Measurements from ENCODE around the gene GMPS. TPM values are rescaled to one million over a fixed set of nuclear protein-coding genes. Genes with fewer than 3 reads are reported as not detected.

GMPS gene
- total RNA-seq, 1 experiment from 2014 or later, result 185 TPM

- no peak for DNase-seq (ENCODE audit: low spot score)
- BruUV-seq (replicated peaks), result no TSS peak
- intact Hi-C loops (cut with micrococcal nuclease; ENCODE audit: unreplicated experiment), result no loop called here
- POLR2A ChIA-PET (ENCODE audit: low non-redundant PET), result no interaction called here
- CTCF ChIA-PET, result no interaction called here
- TF ChIP-seq, protein P1, sequence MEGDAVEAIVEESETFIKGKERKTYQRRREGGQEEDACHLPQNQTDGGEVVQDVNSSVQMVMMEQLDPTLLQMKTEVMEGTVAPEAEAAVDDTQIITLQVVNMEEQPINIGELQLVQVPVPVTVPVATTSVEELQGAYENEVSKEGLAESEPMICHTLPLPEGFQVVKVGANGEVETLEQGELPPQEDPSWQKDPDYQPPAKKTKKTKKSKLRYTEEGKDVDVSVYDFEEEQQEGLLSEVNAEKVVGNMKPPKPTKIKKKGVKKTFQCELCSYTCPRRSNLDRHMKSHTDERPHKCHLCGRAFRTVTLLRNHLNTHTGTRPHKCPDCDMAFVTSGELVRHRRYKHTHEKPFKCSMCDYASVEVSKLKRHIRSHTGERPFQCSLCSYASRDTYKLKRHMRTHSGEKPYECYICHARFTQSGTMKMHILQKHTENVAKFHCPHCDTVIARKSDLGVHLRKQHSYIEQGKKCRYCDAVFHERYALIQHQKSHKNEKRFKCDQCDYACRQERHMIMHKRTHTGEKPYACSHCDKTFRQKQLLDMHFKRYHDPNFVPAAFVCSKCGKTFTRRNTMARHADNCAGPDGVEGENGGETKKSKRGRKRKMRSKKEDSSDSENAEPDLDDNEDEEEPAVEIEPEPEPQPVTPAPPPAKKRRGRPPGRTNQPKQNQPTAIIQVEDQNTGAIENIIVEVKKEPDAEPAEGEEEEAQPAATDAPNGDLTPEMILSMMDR (conservative IDR thresholded peaks at IDR 0.05; ENCODE audit: low read depth, low read length), result no peak
- Histone ChIP-seq H3K27me3 (replicated peaks; ENCODE audit: insufficient read depth, low read depth, low read length, poor library complexity) (no peaks in the 10 kb centered on the region), H3K9me3 (ENCODE audit: low read depth, low read length, poor library complexity, severe bottlenecking) (no peaks in the 10 kb centered on the region), H3K27ac (ENCODE audit: low read depth, low read length, poor library complexity, severe bottlenecking) (no peak overlapping the region), H3K4me1 (ENCODE audit: insufficient read depth, low read length, poor library complexity, severe bottlenecking) (peaks cover 3% of the 10 kb centered on the region), H3K36me3 (ENCODE audit: insufficient read depth, low read length, poor library complexity, severe bottlenecking) (no peaks in the 10 kb centered on the region), H3K4me3 (ENCODE audit: low read depth, low read length, poor library complexity, severe bottlenecking) (no peak overlapping the region)
These were observed 75.7 kb downstream of the GMPS start for GRCh38 chr3:155946178-155946577.

- TF ChIP-seq, protein P1 (conservative IDR thresholded peaks at IDR 0.05; ENCODE audit: low read depth, low read length), result no peak
- TF ChIP-seq EZH2 (IDR thresholded peaks at IDR 0.05; ENCODE audit: borderline replicate concordance, low read depth, low read length, poor library complexity, severe bottlenecking), result no peak
- BruUV-seq (replicated peaks), result no TSS peak
- POLR2A ChIA-PET (ENCODE audit: low non-redundant PET), result no interaction called here
These were observed 78.0 kb downstream of the GMPS start for GRCh38 chr3:155948476-155948875.

GRCh38 chr3:155949453-155950217 is 79.2 kb downstream of the GMPS start:
- BruUV-seq (replicated peaks), result no TSS peak
- no peak overlapping the region for H3K27ac ChIP-seq (ENCODE audit: low read depth, low read length, poor library complexity, severe bottlenecking)
- no peaks in the 10 kb centered on the region for H3K36me3 ChIP-seq (ENCODE audit: insufficient read depth, low read length, poor library complexity, severe bottlenecking)
- CTCF ChIA-PET, result no interaction called here
- no peak for TF ChIP-seq EZH2 (IDR thresholded peaks at IDR 0.05; ENCODE audit: borderline replicate concordance, low read depth, low read length, poor library complexity, severe bottlenecking)
- TF ChIP-seq, protein P1 (conservative IDR thresholded peaks at IDR 0.05; ENCODE audit: low read depth, low read length), result no peak
- no peaks in the 10 kb centered on the region for H3K27me3 ChIP-seq (replicated peaks; ENCODE audit: insufficient read depth, low read depth, low read length, poor library complexity)
- intact Hi-C loops (cut with micrococcal nuclease; ENCODE audit: unreplicated experiment), result no loop called here
- no peak for DNase-seq (ENCODE audit: low spot score)
- no peaks in the 10 kb centered on the region for H3K4me1 ChIP-seq (ENCODE audit: insufficient read depth, low read length, poor library complexity, severe bottlenecking)
- H3K4me3 ChIP-seq (ENCODE audit: low read depth, low read length, poor library complexity, severe bottlenecking), result no peak overlapping the region
- POLR2A ChIA-PET (ENCODE audit: low non-redundant PET), result interaction anchor here (0.7 kb wide), 1 partner anchor 144 kb away, joined by 16 read pairs; the partner anchor contains the start of gene C3orf33
- H3K9me3 ChIP-seq (ENCODE audit: low read depth, low read length, poor library complexity, severe bottlenecking), result no peaks in the 10 kb centered on the region

More at GRCh38 chr3:155948476-155948875, 78.0 kb downstream of the GMPS start:
- no peak overlapping the region for H3K4me3 ChIP-seq (ENCODE audit: low read depth, low read length, poor library complexity, severe bottlenecking)
- no peak for DNase-seq (ENCODE audit: low spot score)
- no peaks in the 10 kb centered on the region for H3K36me3 ChIP-seq (ENCODE audit: insufficient read depth, low read length, poor library complexity, severe bottlenecking)
- intact Hi-C loops (cut with micrococcal nuclease; ENCODE audit: unreplicated experiment), result no loop called here
- H3K9me3 ChIP-seq (ENCODE audit: low read depth, low read length, poor library complexity, severe bottlenecking), result no peaks in the 10 kb centered on the region
- H3K4me1 ChIP-seq (ENCODE audit: insufficient read depth, low read length, poor library complexity, severe bottlenecking), result peaks cover 3% of the 10 kb centered on the region
- no peaks in the 10 kb centered on the region for H3K27me3 ChIP-seq (replicated peaks; ENCODE audit: insufficient read depth, low read depth, low read length, poor library complexity)
- CTCF ChIA-PET, result no interaction called here
- H3K27ac ChIP-seq (ENCODE audit: low read depth, low read length, poor library complexity, severe bottlenecking), result no peak overlapping the region
